OCI-M2 (cell line): ENCODE measurements around the gene CEP78.

ENCODE experiments used
- DNase-seq: peaks from one replicate; lab custom pipeline; 2025; ENCODE audit not compliant: unreplicated experiment; lab: John Stamatoyannopoulos, UW

CEP78 gene

DNA sequence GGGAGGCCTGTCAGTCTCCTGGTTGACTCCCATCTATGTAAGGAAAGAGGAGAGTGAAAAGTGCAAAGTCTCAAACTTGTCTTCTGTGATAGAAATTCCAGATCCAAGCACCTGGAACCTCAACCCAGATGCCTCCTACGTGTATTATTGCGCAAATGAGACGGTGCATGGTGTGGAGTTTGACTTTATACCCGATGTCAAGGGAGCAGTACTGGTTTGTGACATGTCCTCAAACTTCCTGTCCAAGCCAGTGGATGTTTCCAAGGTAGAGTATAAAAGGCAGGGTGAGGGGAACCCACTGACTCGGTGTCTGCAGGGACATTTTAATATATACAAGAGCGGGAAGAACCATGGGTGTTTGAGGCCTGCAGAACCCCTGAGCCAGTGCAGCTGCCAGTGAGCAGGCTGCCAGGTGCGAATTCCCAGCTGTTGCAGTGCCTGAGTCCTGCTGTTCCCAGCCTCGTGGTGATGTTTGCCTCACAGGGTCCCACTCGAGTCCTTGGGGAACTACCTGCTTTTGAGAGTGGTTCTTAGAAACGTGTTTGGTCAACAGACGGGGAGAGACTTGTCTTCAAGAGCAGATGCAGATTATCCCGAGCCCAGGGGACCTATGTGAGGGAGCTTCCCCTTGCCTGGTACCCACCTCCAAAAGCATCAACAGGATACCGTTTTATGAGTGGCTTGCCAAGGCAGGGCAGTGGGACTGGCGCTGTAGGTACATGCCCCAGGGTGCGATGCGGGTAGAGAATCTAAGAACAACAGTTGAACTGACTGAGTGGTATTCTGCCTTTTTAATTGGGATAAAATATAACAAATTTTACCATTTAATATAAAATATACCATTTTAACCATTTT is 70.6 kb downstream of the CEP78 start:
- DNase-seq: no peak

DNA sequence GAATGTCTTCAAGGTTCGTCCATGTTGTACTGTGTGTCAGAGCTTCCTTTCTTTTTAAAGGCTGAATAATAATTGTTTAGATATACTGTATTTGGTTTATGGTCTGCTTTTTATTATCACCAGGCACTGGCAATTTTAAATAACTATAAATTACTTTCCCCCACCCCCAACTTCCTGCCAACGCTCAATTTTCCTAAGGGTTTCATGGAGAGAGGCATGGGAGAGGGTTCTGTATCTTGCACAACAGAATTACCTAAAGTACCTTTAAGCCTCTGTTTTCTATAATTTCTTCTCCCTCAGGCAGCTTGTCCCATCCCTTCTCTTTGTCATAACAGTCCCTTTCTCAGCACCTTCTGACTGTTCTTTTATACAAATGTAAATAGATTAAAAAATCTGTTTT is 71.5 kb downstream of the CEP78 start:
- DNase-seq: no peak

DNA sequence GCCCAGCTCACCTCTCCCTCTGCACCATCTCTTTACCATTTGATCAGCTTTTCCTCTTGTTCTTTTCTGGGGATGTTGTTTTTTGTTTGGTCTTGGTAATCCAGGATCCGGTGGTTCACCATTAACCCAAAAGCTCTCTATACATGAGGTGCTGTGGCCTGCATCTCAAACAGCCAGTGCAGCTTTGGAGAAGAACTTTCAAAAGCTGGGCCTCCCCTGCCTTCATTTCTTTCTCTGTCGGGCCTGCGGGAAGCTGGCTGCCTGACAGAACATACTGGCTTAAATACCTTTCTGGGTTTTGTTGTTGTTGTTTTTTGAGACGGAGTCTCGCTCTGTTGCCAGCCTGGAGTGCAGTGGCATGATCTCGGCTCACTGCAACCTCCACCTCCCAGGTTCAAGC is 73.2 kb downstream of the CEP78 start:
- DNase-seq: no peak

DNA sequence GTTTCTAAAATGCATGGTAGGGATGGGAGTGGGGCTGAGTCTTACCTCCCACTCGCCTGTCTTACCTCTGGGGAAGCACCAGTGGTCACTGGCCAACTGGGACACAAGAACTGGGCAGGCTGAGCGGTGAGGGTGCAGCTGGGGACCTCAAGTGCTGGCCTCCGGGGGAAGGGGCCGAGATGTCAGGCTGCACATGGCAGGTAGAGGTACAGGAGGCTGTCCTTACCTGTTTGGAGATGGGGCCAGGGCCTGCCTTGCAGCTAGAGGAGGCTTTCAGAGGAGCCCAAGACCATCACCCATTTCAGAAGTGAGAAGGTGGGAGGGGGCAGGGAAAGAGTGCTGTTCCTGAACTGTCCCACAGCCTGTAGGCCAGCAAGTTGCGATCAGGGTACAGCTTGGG is 75.2 kb downstream of the CEP78 start:
- DNase-seq: no peak

DNA sequence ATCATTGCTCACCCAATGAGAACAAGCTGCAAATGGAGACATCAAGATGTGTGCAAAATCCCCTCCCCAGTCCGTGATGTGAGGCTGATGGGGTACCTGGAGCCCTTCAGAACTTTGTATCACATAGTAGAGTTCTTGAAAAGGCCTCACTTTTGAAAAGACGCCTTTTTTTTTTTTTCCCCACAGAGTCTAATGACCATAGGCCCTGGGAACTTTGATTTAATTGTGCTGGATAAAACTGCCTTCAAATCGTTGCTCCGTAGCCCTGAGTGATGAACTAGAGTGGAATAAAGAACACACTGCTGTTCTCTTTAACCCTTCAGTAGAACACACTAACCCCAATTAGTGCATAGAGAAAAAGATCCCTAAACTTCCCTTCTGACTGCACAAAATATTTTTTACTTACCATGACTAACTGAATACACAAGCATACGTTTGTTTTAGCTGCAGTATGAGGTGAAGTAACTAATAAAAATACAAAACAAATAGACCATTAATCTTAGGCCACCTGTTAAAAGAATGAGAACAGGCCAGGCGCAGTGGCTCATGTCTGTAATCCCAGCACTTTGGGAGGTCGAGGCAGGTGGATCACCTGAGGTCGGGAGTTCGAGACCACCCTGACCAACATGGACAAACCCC is 76.1 kb downstream of the CEP78 start:
- DNase-seq: no peak

DNA sequence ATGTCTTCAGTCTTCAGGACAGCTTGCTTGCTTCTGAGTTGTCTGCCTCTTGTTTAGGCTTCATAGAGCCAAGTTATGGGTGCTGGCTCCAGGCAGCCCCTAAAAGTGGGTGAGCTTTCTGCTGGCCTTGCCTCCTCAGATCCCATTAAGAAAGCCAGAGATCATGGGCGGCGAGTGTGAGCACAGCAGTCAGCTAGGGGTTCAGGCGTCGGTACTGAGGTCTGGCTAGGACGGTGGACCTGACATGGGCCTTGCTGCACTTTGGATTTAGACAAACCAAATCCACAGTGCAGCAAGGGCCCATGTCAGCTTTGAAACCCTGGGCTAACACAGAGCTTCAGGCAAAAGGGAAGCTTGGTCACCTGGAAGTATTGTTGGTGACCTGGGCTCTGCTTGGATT is 78.7 kb downstream of the CEP78 start:
- DNase-seq: no peak

DNA sequence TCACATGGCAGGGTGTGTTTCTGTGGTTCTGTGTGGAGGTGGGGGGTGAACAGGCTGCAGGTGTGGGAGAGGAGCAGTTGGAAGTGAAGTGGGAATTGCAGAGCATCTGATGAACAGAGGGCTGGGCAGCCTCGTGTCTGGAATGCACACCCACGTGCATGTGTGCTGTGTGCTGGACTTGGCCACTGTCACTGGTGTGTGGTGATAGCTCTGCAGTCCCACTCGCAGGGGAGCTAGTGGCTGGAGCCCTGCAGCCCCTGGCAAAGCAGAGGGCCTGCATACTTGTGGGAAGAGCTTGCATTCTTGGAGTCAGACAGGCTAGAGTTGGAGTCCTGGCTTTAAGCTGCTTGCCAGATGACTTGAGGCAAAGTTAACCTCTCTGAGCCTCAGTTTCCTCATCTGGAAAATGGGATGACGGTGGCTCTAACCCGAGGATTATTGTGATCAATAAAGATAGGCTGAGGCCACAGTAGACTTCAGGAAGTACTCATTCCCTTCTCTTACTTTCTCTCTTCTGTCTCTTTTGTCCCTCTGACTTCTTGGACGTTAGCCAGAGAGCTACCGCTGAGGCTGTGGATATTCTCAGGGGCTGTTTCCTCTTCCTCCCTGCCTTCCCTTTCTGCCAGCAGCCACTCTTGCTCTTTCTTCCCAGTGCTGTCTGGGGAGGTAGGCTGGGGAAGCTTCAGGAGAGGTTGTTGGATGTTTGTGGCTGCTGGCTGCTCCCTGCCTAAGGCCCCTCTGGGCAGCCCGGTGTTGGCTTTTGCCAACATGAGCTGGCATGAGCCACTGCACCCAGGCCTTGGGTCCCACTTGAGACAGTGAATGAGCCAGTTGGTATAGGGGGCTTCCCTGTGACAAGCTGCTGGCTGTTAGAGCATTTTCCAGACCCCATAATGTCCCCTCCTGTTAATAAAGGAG is 79.3 kb downstream of the CEP78 start:
- DNase-seq: no peak

DNA sequence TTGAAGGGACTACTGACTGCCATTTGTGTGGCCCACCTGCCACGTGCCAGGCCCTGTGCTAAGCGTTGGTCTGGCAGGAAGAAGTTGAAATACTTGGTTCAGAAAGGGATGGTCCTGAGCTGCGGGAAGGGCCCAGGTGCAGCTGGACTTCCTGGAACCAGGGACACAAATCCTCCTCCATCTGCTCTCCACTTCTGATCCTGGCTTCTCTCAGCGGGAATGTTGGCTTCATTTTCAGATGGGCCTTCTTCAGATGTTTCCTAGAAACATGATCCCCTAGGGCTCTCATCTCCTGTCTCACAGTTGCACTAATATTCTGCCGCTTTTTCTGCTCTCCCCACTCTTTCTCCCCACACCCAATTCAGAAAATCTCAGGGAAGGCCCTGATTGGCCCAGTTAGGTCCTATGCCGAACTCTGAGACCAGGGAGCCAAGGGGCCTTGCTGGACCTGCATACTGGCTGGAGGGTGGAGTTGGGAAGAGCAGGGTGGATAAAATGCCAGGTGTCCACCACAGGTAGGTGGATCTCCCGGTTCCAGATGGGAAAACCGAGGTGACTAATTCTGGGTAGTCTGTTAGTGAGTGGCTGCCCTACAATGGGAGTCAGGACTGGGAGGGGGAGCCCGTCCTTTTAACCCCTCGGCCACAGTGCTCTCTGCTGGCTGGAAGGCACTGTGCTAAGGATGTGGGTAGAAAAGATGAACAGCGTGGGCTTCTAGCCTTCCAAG is 80.5 kb downstream of the CEP78 start:
- no peak for DNase-seq

DNA sequence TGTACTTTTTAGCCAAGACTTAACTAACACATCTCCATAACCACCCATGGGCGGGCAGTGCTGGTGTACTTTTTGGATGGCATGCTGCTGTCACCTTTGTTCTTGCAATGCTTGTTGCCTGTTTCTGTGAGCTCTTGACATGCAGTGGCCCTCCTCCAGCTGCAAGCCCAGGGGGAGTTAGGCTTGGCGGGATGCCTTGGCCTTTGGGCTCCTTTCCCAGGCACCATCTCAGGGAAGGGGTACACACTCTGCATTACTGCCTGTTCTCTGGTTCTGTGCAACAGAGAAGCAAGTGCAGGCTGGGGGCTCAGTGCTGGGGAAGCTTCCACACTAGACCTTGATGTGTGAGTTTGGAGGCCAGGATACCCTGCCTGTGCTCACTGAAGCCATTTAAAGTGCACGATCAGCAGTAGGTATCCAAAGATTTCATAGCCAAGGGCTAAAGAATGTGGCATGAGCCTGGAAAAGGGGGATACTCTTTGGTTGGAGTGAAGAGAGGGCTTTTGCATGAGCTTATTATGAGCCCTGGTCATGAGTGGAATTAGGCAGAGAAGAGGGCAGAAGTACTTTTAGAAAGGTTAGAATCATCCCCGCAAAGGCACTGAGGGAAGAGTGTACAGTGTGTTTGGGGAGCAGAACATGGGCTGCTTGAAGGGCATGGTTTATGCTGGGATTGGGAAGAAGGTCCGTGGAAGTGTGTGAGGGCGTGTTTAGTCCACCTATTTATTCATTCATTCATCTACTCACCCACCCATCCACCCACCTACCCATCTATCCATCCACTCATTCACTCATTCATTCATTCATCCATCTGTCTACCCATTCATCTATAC is 83.5 kb downstream of the CEP78 start:
- DNase-seq: no peak

DNA sequence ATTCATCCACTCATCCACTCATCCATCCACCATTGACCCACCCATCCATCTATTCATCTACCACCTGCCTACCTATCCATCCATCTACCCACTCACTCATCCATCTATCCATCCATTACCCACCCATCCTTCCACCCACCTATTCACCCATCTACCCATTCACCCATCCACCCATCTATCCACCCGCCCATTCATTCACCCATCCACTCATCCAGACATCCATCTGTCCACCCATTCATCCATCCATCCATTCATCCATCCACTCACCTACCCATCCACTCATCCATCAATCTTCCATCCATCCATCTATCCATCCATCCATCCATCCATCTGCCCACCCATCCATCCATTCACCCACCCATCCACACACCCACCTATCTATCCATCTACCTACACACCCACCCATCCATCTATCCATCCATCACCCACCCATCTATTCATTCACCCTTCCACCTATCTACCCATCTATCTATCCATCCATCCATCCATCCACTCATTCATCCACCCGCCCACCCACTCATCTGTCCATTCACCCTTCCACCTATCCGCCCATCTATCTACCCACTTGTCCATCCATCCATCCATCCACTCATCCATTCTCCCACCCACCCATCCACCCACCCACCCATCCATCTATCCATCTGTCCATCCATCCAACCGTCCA is 84.3 kb downstream of the CEP78 start:
- DNase-seq: no peak

DNA sequence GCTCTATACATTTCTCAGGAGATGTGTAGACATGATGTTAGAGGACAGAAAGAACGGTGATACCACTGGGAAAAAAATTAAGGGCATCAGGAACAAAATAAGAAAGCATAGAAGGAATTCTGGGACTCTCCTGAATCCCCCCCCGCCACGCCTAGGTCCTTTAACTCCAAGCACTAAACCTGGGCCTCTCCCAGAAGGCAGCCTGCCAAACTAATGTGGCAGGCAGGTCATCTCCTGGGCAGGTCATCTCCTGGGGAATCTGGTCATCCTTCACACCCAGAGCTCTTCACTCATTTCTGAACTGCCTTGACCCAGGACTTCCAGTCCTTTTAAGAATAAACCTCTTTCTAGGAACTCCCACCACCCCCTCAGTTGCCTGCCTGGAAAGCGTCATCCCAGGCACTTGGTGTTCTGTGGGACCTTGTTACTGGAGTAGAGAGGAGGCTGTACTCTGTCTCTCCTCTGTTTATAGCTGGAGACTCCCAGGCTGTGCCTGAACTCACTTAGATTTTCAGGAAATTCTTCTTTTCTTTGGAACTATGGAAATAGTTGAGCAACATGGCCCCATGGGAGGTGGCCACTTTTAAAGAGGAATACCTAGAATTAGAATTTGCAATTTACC is 85.1 kb downstream of the CEP78 start:
- no peak for DNase-seq

DNA sequence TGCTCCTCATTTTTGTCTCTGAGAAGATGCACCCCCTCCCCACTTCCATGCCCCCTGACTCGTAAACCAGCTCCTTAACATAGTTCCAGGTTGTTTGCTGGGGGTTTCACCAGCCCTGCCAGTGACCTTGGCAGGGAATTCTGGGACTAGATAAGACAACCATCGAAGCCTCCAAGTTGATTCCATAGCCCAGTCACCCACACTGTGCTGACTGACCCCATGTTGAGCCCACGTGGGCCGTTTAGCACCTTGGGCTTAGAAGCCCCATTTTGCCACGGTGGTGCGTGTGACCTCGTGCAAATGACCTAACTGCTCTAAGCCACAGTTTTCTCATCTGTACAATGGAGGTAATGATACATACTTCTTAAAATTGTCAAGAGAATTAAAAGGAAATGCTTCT is 85.6 kb downstream of the CEP78 start:
- no peak for DNase-seq

DNA sequence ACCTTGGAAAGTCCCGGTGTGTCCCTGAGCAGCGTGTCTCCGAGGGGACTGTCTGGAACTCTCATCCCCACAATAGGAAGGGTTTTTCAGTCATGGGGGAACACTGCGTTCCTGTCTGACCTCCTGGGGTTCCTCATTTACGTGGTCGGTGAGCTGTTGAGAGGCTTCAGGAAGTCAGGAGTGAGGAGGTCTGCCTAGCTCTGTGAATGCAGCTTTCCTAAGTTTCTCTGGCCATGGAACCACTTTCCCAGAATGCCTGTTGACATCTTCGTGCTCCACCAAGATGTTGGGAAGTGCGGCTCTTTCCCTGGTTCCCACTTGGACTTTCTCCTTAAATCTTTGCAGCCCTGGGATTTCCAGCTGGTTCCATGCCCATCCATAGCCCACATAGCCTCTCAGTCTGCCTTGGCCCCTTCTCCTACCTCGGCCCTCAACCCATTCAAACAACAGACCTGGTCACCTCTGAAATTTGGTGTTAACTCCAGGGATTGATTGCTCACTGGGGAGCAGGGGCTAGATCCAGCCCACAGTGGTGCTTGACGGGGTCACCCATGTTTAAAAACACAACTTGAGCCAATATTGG is 88.3 kb downstream of the CEP78 start:
- no peak for DNase-seq

DNA sequence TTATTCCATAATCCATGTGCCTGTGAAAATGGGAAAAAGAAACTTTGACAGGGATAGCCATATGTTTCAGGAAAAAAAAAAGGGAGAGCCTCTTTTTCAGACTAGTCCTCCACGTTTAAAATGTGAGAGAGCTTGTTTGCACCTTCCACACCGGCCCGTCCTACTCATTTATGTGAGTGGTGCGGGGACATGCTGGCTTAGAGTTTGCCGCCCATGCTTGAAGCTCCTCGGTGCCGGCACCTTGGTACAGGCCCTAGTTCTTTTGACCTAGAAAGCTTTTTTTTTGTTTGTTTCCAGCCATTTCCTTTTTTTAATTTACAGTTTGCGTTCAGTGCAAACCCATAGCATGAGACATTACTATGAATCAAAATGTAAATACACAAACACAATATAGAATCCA is 88.8 kb downstream of the CEP78 start:
- no peak for DNase-seq

DNA sequence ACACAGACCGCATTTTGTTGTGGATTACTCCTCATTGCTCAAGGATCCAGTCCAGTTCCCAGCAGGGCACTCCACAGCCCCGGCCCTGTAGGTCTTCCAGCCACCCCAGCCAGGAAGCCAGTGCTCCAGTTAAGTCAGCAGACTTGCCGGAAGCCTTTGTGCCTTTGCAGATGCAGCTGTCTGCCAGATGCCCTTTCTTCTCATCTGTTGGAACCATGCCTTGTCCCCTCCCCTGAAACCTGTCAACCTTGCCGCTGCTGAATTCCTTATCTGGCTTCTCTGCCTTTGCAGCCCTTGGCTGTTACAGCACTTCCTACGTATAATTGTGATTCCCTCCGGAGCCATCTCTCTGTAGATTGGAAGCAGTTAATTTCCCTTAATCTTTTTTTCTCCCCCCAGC is 89.5 kb downstream of the CEP78 start:
- DNase-seq: no peak

DNA sequence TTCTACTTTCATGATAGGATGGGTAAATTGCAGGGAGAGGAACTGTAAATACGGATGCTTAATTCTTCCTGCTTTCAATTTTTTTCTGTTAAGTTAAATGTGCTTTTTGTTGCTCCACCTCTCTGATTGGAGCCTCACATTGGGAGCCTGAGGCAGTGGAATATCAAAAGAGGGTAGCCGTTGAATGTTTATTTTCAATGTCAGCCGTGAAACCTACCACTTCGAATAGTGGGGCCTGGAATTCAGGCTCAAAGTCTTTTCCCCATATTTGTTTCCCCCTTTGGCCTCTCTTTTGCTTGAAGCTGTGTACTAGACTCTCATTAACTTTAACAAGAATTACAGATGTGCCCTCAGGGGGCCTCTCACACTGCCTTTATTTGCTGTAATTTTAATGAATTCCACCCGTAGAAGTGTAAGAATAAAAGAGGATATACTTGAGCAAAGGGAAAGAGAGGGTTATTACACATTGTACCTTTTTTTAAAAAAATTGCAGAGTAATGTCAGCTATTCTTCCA is 90.0 kb downstream of the CEP78 start:
- DNase-seq: no peak

DNA sequence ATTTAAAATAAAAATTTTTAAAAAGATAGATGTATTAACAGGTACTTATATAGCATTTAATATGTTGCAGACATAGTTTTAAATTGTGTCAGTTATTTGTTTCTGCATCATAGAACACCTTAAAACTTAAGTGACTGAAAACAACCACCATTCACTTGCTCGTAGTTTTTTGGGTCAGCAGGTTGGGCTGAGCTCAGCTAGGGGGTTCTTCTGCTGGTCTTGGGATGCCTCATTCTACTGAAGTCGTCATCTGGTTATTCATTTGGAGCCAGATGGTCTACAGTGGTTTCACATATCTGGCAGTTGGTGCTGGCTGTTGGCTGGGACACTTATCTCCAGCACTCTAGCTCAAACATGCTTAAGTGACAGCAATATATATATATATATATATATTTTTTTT is 90.7 kb downstream of the CEP78 start:
- no peak for DNase-seq
